ENCODE measurements around the gene HDAC4. TPM values are rescaled to one million over a fixed set of nuclear protein-coding genes. Genes with fewer than 3 reads are reported as not detected.

The HDAC4 gene
- total and polyA plus RNA-seq, 2 experiments from 2014 or later = 8.1 to 41.8 TPM

DNA sequence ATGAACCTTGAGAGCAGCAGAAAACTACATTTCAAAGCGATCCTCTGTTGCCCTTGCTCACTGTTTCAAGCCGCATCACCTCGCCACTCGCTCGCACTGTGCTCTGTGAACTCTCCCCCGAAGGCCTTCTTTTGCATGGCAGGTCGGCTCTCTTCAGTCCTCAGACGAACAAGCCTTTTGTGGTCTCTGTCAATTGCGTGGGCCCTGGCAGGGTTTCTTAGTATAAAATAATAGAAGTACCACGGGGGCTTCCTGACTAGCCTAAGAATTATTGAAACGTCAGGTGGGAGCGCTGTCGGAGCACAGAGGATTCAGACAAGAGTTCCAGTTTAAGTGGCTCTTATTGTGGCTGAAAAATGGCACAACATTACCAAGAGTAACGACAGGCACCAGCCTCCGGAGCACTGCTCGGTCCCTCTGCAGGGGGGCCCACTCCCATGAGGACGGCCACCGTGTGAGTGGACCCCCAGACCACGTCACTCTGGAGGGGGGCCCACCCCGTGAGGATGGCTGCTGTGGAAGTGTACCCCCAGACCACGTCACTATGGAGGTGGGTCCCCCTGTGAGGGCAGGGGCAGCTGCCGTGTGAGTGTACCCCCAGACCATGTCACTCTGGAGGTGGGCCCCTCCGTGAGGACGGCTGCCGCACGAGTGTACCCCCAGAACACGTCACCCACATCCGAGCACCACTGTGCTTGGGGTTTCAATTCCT, 237.7 kb downstream of the HDAC4 start (continued):
- TF ChIP-seq, protein P1, sequence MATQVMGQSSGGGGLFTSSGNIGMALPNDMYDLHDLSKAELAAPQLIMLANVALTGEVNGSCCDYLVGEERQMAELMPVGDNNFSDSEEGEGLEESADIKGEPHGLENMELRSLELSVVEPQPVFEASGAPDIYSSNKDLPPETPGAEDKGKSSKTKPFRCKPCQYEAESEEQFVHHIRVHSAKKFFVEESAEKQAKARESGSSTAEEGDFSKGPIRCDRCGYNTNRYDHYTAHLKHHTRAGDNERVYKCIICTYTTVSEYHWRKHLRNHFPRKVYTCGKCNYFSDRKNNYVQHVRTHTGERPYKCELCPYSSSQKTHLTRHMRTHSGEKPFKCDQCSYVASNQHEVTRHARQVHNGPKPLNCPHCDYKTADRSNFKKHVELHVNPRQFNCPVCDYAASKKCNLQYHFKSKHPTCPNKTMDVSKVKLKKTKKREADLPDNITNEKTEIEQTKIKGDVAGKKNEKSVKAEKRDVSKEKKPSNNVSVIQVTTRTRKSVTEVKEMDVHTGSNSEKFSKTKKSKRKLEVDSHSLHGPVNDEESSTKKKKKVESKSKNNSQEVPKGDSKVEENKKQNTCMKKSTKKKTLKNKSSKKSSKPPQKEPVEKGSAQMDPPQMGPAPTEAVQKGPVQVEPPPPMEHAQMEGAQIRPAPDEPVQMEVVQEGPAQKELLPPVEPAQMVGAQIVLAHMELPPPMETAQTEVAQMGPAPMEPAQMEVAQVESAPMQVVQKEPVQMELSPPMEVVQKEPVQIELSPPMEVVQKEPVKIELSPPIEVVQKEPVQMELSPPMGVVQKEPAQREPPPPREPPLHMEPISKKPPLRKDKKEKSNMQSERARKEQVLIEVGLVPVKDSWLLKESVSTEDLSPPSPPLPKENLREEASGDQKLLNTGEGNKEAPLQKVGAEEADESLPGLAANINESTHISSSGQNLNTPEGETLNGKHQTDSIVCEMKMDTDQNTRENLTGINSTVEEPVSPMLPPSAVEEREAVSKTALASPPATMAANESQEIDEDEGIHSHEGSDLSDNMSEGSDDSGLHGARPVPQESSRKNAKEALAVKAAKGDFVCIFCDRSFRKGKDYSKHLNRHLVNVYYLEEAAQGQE (IDR thresholded peaks at IDR 0.05; ENCODE audit: unreplicated experiment) = no peak
- TF ChIP-seq CTCF (conservative IDR thresholded peaks at IDR 0.05; ENCODE audit: low read depth in 2 of 2) = no peak
- TF ChIP-seq CREB1 (CRISPR knock-in tag; IDR thresholded peaks at IDR 0.05; ENCODE audit: low read depth) = no peak
- TF ChIP-seq EZH2 (IDR thresholded peaks at IDR 0.05; ENCODE audit: low read depth, unreplicated experiment) = no peak

DNA sequence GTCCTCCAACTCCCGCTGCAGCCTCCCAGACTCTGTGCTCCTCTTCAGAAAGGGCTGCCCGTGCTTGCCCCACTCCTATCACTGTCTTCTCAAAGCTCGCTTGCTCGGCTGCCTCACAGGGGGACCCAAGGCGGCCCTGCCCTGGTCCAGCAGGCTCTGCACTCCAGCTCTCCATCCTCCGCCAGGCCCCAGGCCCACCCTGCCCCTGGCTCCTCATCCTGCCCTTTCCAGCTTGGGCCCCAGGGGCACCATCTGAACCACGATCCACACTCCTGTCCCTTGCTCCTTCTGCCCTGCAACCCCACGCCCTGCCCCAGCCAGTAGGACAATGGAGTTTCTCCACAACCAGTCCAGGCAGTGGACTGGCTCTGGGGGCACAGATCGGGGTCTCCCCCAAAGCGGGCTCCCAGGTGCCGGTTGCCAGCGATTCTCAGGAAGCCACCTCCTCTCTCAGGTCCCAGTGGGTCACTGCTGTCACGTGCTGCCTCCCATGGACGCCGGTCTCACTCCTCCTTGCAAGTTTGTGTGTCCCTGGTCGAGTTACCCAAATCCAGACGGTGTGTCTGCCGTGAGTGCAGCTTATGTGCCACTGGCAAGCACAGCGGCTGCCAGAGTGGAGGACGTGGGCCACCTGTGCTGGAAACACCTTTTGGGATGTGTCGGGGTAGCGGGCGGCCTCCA, 238.5 kb downstream of the HDAC4 start:
- Mint-ChIP-seq H3K4me1 (peaks cover 12% of the 10 kb centered on the region), H3K4me3 (no peak overlapping the region), H3K36me3 (ENCODE audit: low read depth) (peaks cover 19% of the 10 kb centered on the region), H3K27me3 (ENCODE audit: insufficient read depth, low read depth, poor library complexity) (peaks cover 15% of the 10 kb centered on the region), H3K27ac (no peak overlapping the region), H3K9me3 (no peaks in the 10 kb centered on the region; the same call in 2 of the 3 replicates)
- Histone ChIP-seq H3F3A (replicated peaks; ENCODE audit: low read depth) (no peaks in the 10 kb centered on the region), H3K36me3 (ENCODE audit: insufficient read depth) (no peaks in the 10 kb centered on the region), H3K4me3 (no peak overlapping the region), H2AFZ (no peak overlapping the region), H3K4me2 (no peak overlapping the region), H3K4me1 (ENCODE audit: insufficient read depth) (no peaks in the 10 kb centered on the region), H3K79me2 (replicated peaks; ENCODE audit: insufficient read depth) (no peaks in the 10 kb centered on the region), H3K27ac (ENCODE audit: low read depth) (no peak overlapping the region), H4K20me1 (replicated peaks; ENCODE audit: insufficient read depth) (peaks cover 3% of the 10 kb centered on the region), H3K27me3 (ENCODE audit: insufficient read depth) (no peaks in the 10 kb centered on the region), H3K9me2 (ENCODE audit: insufficient read depth) (no peaks in the 10 kb centered on the region)
- DNase-seq (ENCODE audit: low spot score) = no peak
- no peak for ATAC-seq
- no peak for TF ChIP-seq POLR2AphosphoS5 (IDR thresholded peaks at IDR 0.05; ENCODE audit: low read depth)
- TF ChIP-seq EZH2phosphoT487 (IDR thresholded peaks at IDR 0.05; ENCODE audit: unreplicated experiment) = no peak
- no peak for TF ChIP-seq NANOG (IDR thresholded peaks at IDR 0.05; ENCODE audit: borderline replicate concordance)
- no peak for TF ChIP-seq ETS1 (IDR thresholded peaks at IDR 0.05)
- TF ChIP-seq EZH2 (IDR thresholded peaks at IDR 0.05; ENCODE audit: low read depth, unreplicated experiment) = no peak
- TF ChIP-seq JUNB (IDR thresholded peaks at IDR 0.05; ENCODE audit: unreplicated experiment) = no peak
- TF ChIP-seq CTCF (conservative IDR thresholded peaks at IDR 0.05; ENCODE audit: low read depth in 2 of 2) = no peak
- no peak for TF ChIP-seq CREB1 (CRISPR knock-in tag; IDR thresholded peaks at IDR 0.05; ENCODE audit: low read depth)
- TF ChIP-seq, protein P1 (IDR thresholded peaks at IDR 0.05; ENCODE audit: unreplicated experiment) = no peak
- no peak for TF ChIP-seq STAT1 (IDR thresholded peaks at IDR 0.05; ENCODE audit: unreplicated experiment)

Data from GM23338 (cell line).